Hippocampal formation (tissue), 2 donors: ENCODE results near the gene BRCC3.
"Not testable (repeated sequence)": the region's sequence is repeated elsewhere in the genome, so short reads cannot be mapped to it uniquely, and the experiment has no call there.

Experiments
- DNase-seq, 2 donors: peaks; one replicate each; lab custom pipeline; 2025; lab: John Stamatoyannopoulos, UW

The BRCC3 gene

GRCh38 chrX:155144926-155145325 lies 73.6 kb downstream of the BRCC3 start:
- DNase-seq, result no peak

DNA sequence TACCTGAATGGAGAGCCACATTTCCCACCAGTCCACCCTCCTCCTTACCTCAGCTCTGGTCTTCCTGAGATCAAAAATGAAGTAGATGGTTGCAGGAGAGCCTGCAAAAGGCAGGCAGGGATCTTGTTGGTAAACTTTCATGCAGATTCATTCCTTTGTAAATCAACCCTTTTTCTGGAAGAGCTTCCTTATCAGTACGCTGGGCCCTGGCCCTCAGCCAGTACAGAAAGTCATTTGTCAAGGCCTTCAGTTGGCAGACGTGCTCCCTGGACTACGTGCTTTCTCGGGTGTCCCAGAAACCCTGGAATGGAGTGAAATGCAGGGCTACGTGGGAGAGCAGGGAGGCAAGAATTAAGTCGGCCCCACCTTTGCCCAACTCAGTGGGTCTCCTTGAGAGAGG lies 76.3 kb downstream of the BRCC3 start:
- DNase-seq, result not testable (repeated sequence)

DNA sequence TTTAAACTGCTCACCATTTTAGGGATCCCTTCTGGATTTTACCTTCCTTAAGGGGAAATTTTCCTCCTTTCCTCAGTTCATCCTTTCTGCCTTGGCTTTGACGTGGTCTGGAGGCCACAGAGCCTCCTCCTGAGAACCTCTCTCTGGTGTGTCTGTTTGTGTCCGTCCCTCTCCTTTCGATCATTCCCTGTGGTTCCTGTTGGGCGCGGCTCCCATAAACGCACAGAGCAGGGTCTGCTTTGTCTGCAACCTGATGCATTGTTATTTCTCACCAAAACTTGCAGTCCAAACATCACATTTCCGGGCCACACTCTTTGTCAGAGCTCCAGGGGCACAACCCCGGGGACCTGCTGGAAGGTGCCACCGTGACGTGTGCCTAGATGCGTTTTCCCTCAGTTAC lies 76.9 kb downstream of the BRCC3 start:
- DNase-seq, result not testable (repeated sequence)

DNA sequence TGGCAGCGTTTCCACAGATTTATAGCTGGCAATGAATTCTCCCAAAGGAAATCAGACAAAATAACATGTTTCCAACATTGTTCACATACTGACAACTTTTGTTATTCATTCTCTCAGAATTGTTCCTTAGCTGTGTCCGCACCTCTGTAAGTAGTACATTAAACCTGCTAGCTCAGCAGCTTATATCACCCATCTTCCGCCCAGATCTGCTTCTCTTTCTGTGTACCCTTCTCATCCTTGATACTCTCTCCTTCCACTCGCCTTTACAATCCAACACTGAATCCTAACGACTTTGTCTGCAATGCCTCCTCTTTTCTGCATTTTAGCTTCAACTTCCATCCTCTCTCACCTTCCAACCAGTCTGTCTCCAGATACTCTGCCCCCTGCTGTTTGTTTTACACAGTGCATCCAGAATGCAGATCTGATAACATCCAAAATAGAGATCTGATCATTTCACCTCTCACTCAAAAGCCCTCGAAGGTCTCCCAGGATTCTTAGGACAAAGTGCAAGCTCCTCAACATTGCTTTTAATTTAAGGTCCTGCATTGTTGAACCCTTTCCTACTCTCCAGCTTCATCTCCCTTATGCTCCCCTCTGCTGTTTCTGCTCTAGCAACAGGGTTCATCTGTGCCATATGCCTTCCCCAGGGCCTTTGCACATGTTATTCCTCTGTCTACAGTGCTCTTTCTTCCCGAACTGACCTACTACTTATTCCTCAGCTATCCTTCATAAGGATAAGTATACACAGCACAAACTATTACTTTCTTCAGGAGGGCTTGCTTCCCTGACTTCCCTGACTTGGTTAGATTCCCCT lies 77.6 kb downstream of the BRCC3 start:
- no peak for DNase-seq

GRCh38 chrX:155169881-155170280 lies 98.6 kb downstream of the BRCC3 start:
- no peak for DNase-seq
